Tibial nerve (tissue), 4 donors: ENCODE measurements around the gene NPEPPS. TPM values are rescaled to one million over a fixed set of nuclear protein-coding genes. Genes with fewer than 3 reads are reported as not detected.

Experiments used
- DNase-seq, 2 donors: peaks; one replicate each; pipeline ENCODE4 v3.0.0-alpha.2; 2019; ENCODE audit warnings: low spot score in 2 of 2
- H3K27ac ChIP-seq, 4 donors: fragments of 200-600 bp; sonication (generic) in 3 of 4; one replicate each; pipeline ENCODE4 v1.5.1; 2017 to 2019; ENCODE audit warnings: mild to moderate bottlenecking in 1 of 4
- H3K27me3 ChIP-seq, 2 donors: fragments of 200-600 bp; sonication (generic) in 1 of 2; one replicate each; pipeline versions ENCODE4 v1.5.1 to v1.6.0; 2017 to 2019
- H3K36me3 ChIP-seq, 3 donors: fragments of 200-600 bp; sonication (generic); one replicate each; pipeline ENCODE4 v1.5.1; 2018 to 2019
- H3K4me1 ChIP-seq, 4 donors: fragments of 200-600 bp; sonication (generic) in 3 of 4; one replicate each; pipeline ENCODE4 v1.5.1; 2017 to 2019
- H3K4me3 ChIP-seq, 4 donors: fragments of 200-600 bp; sonication (generic) in 3 of 4; one replicate each; pipeline ENCODE4 v1.5.1; 2017 to 2019; ENCODE audit warnings: mild to moderate bottlenecking in 1 of 4, moderate library complexity in 1 of 4
- H3K9me3 ChIP-seq, 4 donors: fragments of 200-600 bp; sonication (generic) in 3 of 4; one replicate each; pipeline ENCODE4 v1.5.1; 2017 to 2019
- CTCF ChIP-seq, 5 experiments: fragments of 200-600 bp in 3 of 5; fragments of 450-650 bp in 2 of 5; sonication (generic) in 3 of 5; IDR thresholded peaks; one replicate each; pipeline ENCODE4 v1.5.1; 2016 to 2019; ENCODE audit warnings: antibody characterized with exemption in 5 of 5, mild to moderate bottlenecking in 3 of 5, moderate library complexity in 2 of 5
- EP300 ChIP-seq, 2 donors: sonication (generic); formaldehyde crosslinking; IDR thresholded peaks; one replicate each; pipeline ENCODE4 v1.6.1; 2017; ENCODE audit warnings: antibody characterized with exemption in 2 of 2, mild to moderate bottlenecking in 1 of 2
- POLR2A ChIP-seq, 2 donors: fragments of 450-650 bp; IDR thresholded peaks; one replicate each; pipeline ENCODE4 v1.6.1; 2017; ENCODE audit warnings: antibody characterized with exemption in 2 of 2, mild to moderate bottlenecking in 2 of 2, moderate library complexity in 2 of 2
- WGBS, 2 donors: methylation state at CpG; one replicate each; pipeline ENCODE4 v1.1.5; 2018; 5-methylcytosine and 5-hydroxymethylcytosine counted together
- total RNA-seq, 4 donors: library from RNA; depleted of rRNA; stranded (reverse); fragments of >200 nt; gene quantifications; one replicate each; pipeline ENCODE4 v1.1.0, GENCODE V29; 2016

Gene NPEPPS
- total RNA-seq, 4 donors from 2014 or later = 102 to 118 (median 115) TPM

- DNase-seq = no peak
- no peaks in the 10 kb centered on the region for H3K27me3 ChIP-seq
- no peaks in the 10 kb centered on the region for H3K4me1 ChIP-seq
- H3K9me3 ChIP-seq = no peaks in the 10 kb centered on the region
- WGBS, 2 donors = 77 to 88% methylated on average over 5 of the region's 5 CpGs
- H3K36me3 ChIP-seq = peaks cover 0 to 35% (median 0%) of the 10 kb centered on the region in 3 donors
- H3K27ac ChIP-seq = no peak overlapping the region
- no peak overlapping the region for H3K4me3 ChIP-seq
- no peak for TF ChIP-seq EP300 (IDR thresholded peaks at IDR 0.05)
- TF ChIP-seq POLR2A (IDR thresholded peaks at IDR 0.05) = no peak
- TF ChIP-seq CTCF (IDR thresholded peaks at IDR 0.05) = no peak
These were observed 98.9 kb downstream of the NPEPPS start for GRCh38 chr17:47629826-47630225.

GRCh38 chr17:47630614-47631013 is 99.7 kb downstream of the NPEPPS start:
- H3K27ac ChIP-seq = no peak overlapping the region
- no peaks in the 10 kb centered on the region for H3K4me1 ChIP-seq
- no peak overlapping the region for H3K4me3 ChIP-seq
- H3K36me3 ChIP-seq = peaks cover 0 to 35% (median 0%) of the 10 kb centered on the region in 3 donors
- TF ChIP-seq EP300 (IDR thresholded peaks at IDR 0.05) = no peak
- no peak for TF ChIP-seq CTCF (IDR thresholded peaks at IDR 0.05)
- no peak for TF ChIP-seq POLR2A (IDR thresholded peaks at IDR 0.05)
- H3K27me3 ChIP-seq = no peaks in the 10 kb centered on the region
- WGBS, 2 donors = 82 to 84% methylated on average over 2 of the region's 2 CpGs
- no peak for DNase-seq
- H3K9me3 ChIP-seq = no peaks in the 10 kb centered on the region

- no peak overlapping the region for H3K27ac ChIP-seq
- no peak for DNase-seq
- no peaks in the 10 kb centered on the region for H3K27me3 ChIP-seq
- peaks cover 0 to 31% (median 0%) of the 10 kb centered on the region in 3 donors for H3K36me3 ChIP-seq
- WGBS, 2 donors = 72 to 94% methylated on average over 3 of the region's 3 CpGs
- no peaks in the 10 kb centered on the region for H3K9me3 ChIP-seq
- TF ChIP-seq CTCF (IDR thresholded peaks at IDR 0.05) (no peak), POLR2A (IDR thresholded peaks at IDR 0.05) (no peak), EP300 (IDR thresholded peaks at IDR 0.05) (no peak)
- no peaks in the 10 kb centered on the region for H3K4me1 ChIP-seq
- H3K4me3 ChIP-seq = no peak overlapping the region
These were observed 102.1 kb downstream of the NPEPPS start for GRCh38 chr17:47632991-47633390.

GRCh38 chr17:47633996-47634395 is 103.1 kb downstream of the NPEPPS start:
- H3K27me3 ChIP-seq = no peaks in the 10 kb centered on the region
- H3K4me3 ChIP-seq = no peak overlapping the region
- no peaks in the 10 kb centered on the region for H3K4me1 ChIP-seq
- peaks cover 0 to 31% (median 0%) of the 10 kb centered on the region in 3 donors for H3K36me3 ChIP-seq
- 86 to 96% methylated on average over 1 of the region's 1 CpG for WGBS, 2 donors
- TF ChIP-seq CTCF (IDR thresholded peaks at IDR 0.05) (no peak), EP300 (IDR thresholded peaks at IDR 0.05) (no peak), POLR2A (IDR thresholded peaks at IDR 0.05) (no peak)
- no peaks in the 10 kb centered on the region for H3K9me3 ChIP-seq
- H3K27ac ChIP-seq = no peak overlapping the region
- DNase-seq = no peak

- WGBS, 2 donors = 95 to 98% methylated on average over 3 of the region's 3 CpGs
These were observed 104.0 kb downstream of the NPEPPS start for GRCh38 chr17:47634870-47635269.

More at GRCh38 chr17:47634870-47635269, 104.0 kb downstream of the NPEPPS start:
- no peak for TF ChIP-seq EP300 (IDR thresholded peaks at IDR 0.05)
- no peak for TF ChIP-seq CTCF (IDR thresholded peaks at IDR 0.05)
- TF ChIP-seq POLR2A (IDR thresholded peaks at IDR 0.05) = no peak
- DNase-seq = no peak
- H3K4me1 ChIP-seq = no peaks in the 10 kb centered on the region
- no peak overlapping the region for H3K27ac ChIP-seq
- H3K4me3 ChIP-seq = no peak overlapping the region
- H3K36me3 ChIP-seq = peaks cover 0 to 31% (median 0%) of the 10 kb centered on the region in 3 donors
- no peaks in the 10 kb centered on the region for H3K27me3 ChIP-seq
- H3K9me3 ChIP-seq = no peaks in the 10 kb centered on the region
